Cortex of kidney (tissue), 1 donor: ENCODE results near the gene HSD11B1.

Experiments
- DNase-seq: peaks from one replicate; lab custom pipeline; 2025; lab: John Stamatoyannopoulos, UW

Gene HSD11B1

GRCh38 chr1:209755926-209756614, 51.4 kb downstream of the HSD11B1 start, which contains the start of gene TRAF3IP3:
TSS of gene TRAF3IP3 (plus strand) at chr1:209756053. CDS start at chr1:209760040, 3,987 bp downstream.
- DNase-seq, result no peak

- no peak for DNase-seq
Measured at GRCh38 chr1:209756615-209757445, 52.2 kb downstream of the HSD11B1 start.

GRCh38 chr1:209758400-209758799, 53.8 kb downstream of the HSD11B1 start:
- DNase-seq, result no peak

GRCh38 chr1:209759829-209760359, 55.2 kb downstream of the HSD11B1 start:
- no peak for DNase-seq

GRCh38 chr1:209761011-209761635, 56.5 kb downstream of the HSD11B1 start:
- DNase-seq, result no peak

- DNase-seq, result no peak
Measured at GRCh38 chr1:209766051-209766450, 61.4 kb downstream of the HSD11B1 start.

GRCh38 chr1:209767096-209767495, 62.5 kb downstream of the HSD11B1 start:
- no peak for DNase-seq

- no peak for DNase-seq
Measured at GRCh38 chr1:209767706-209768105, 63.1 kb downstream of the HSD11B1 start.

- no peak for DNase-seq
Measured at GRCh38 chr1:209768354-209768774, 63.7 kb downstream of the HSD11B1 start.

GRCh38 chr1:209769171-209769904, 64.7 kb downstream of the HSD11B1 start:
- DNase-seq, result no peak

- no peak for DNase-seq
Measured at GRCh38 chr1:209769971-209770370, 65.3 kb downstream of the HSD11B1 start.

GRCh38 chr1:209770636-209771415, 66.2 kb downstream of the HSD11B1 start:
- DNase-seq, result no peak

GRCh38 chr1:209772126-209772525, 67.5 kb downstream of the HSD11B1 start:
- no peak for DNase-seq

- no peak for DNase-seq
Measured at GRCh38 chr1:209774592-209774991, 69.9 kb downstream of the HSD11B1 start.

GRCh38 chr1:209775678-209776077, 71.0 kb downstream of the HSD11B1 start:
- DNase-seq, result no peak

- no peak for DNase-seq
Measured at GRCh38 chr1:209777587-209777986, 72.9 kb downstream of the HSD11B1 start.

GRCh38 chr1:209778102-209778501, 73.5 kb downstream of the HSD11B1 start:
- DNase-seq, result no peak

- no peak for DNase-seq
Measured at GRCh38 chr1:209780268-209780667, 75.6 kb downstream of the HSD11B1 start.

- no peak for DNase-seq
Measured at GRCh38 chr1:209783386-209783785, 78.7 kb downstream of the HSD11B1 start.
